Keratinocyte (primary cell): ENCODE measurements around the gene PIGW. TPM values are rescaled to one million over a fixed set of nuclear protein-coding genes. Genes with fewer than 3 reads are reported as not detected.

Source experiments
- DNase-seq: peaks from one replicate; pipeline ENCODE4 v3.0.0-alpha.2; 2011; ENCODE audit warnings: low read depth, missing footprints, low spot score
- FAIRE-seq: peaks from 2 replicates; lab custom pipeline; 2011; peaks lifted over from hg19 to GRCh38; lab: Jason Lieb, UNC
- H2AFZ ChIP-seq: 2 replicates; pipeline ENCODE4 v1.6.0; 2012; ENCODE audit warnings: low read length, control low read depth, inconsistent platforms; ENCODE audit not compliant: control insufficient read depth
- H3K27ac ChIP-seq: 2 replicates; pipeline ENCODE4 v1.5.1; 2011; ENCODE audit warnings: low read length; ENCODE audit not compliant: control insufficient read depth, insufficient read depth
- H3K27me3 ChIP-seq: 3 replicates; pipeline ENCODE4 v1.6.0; 2011; ENCODE audit warnings: low read length; ENCODE audit not compliant: control insufficient read depth, insufficient read depth; ENCODE audit errors: extremely low read depth
- H3K36me3 ChIP-seq, 2 experiments: 2 replicates in 1 of 2; 3 replicates in 1 of 2; pipeline ENCODE4 v1.5.1; 2011; ENCODE audit warnings: low read length in 2 of 2, mild to moderate bottlenecking in 1 of 2; ENCODE audit not compliant: control insufficient read depth in 2 of 2, insufficient read depth in 2 of 2; ENCODE audit errors: extremely low read depth in 1 of 2
- H3K4me1 ChIP-seq: 3 replicates; pipeline ENCODE4 v1.5.1; 2011; ENCODE audit warnings: low read length; ENCODE audit not compliant: control insufficient read depth, insufficient read depth; ENCODE audit errors: extremely low read depth
- H3K4me2 ChIP-seq: 3 replicates; pipeline ENCODE4 v1.6.0; 2011; ENCODE audit warnings: low read depth, low read length; ENCODE audit not compliant: control insufficient read depth, insufficient read depth; ENCODE audit errors: extremely low read depth
- H3K4me3 ChIP-seq, 3 experiments: fragments of 200-600 bp in 1 of 3; sonication (generic) in 1 of 3; 2 replicates in 2 of 3; 3 replicates in 1 of 3; pipeline ENCODE4 v1.5.1; 2011 to 2016; ENCODE audit warnings: low read length in 3 of 3, mild to moderate bottlenecking in 3 of 3, control low read depth in 2 of 3, inconsistent platforms in 1 of 3, low read depth in 1 of 3, mixed read lengths in 1 of 3, mixed run types in 1 of 3, moderate library complexity in 1 of 3; ENCODE audit not compliant: control insufficient read depth in 2 of 3, insufficient read depth in 2 of 3; ENCODE audit errors: extremely low read depth in 1 of 3
- H3K79me2 ChIP-seq: 2 replicates; pipeline ENCODE4 v1.6.0; 2012; ENCODE audit warnings: low read length; ENCODE audit not compliant: control insufficient read depth, insufficient read depth
- H3K9ac ChIP-seq: 3 replicates; pipeline ENCODE4 v1.6.0; 2011; ENCODE audit warnings: low read length; ENCODE audit not compliant: control insufficient read depth, insufficient read depth; ENCODE audit errors: extremely low read depth
- H3K9me1 ChIP-seq: 3 replicates; pipeline ENCODE4 v1.6.0; 2011; ENCODE audit warnings: low read length; ENCODE audit not compliant: control insufficient read depth, insufficient read depth; ENCODE audit errors: extremely low read depth
- H3K9me3 ChIP-seq: 2 replicates; pipeline ENCODE4 v1.5.1; 2012; ENCODE audit warnings: low read depth, low read length; ENCODE audit not compliant: control insufficient read depth
- H4K20me1 ChIP-seq: 3 replicates; pipeline ENCODE4 v1.6.0; 2011; ENCODE audit warnings: low read length; ENCODE audit not compliant: control insufficient read depth, insufficient read depth; ENCODE audit errors: extremely low read depth
- CTCF ChIP-seq, 3 experiments: IDR thresholded peaks in 1 of 3; conservative IDR thresholded peaks in 1 of 3; optimal IDR thresholded peaks in 1 of 3; 2 replicates in 2 of 3; 3 replicates in 1 of 3; pipeline versions ENCODE3 to v1.5.1; 2011; ENCODE audit warnings: low read length in 3 of 3, mild to moderate bottlenecking in 3 of 3, moderate library complexity in 2 of 3, control low read depth in 1 of 3, inconsistent platforms in 1 of 3; ENCODE audit not compliant: insufficient read depth in 2 of 3; ENCODE audit errors: extremely low read depth in 1 of 3
- EZH2 ChIP-seq: IDR thresholded peaks from one replicate; pipeline ENCODE4 v1.6.1; 2012; ENCODE audit warnings: inconsistent platforms, mild to moderate bottlenecking, low read length, moderate library complexity
- dilution Hi-C: fragments of 300-500 bp; cut with MboI; formaldehyde crosslinking; loops from one replicate; pipeline ENCODE4 v1.7.0; 2020; ENCODE audit warnings: low sequenced_read_pairs; ENCODE audit not compliant: extremely low pct_ligation_motif_present
- polyA plus RNA-seq, 5 experiments: library from polyadenylated mRNA; depleted of rRNA in 3 of 5; stranded (reverse) in 3 of 5; stranded (forward) in 1 of 5; unstranded in 1 of 5; fragments of >200 nt; gene quantifications; 1 replicate in 1 of 5; 2 replicates in 3 of 5; 3 replicates in 1 of 5; pipeline versions ENCODE4 v1.2.1 to v1.2.3, GENCODE V29; 2011 to 2012; ENCODE audit warnings: missing spikeins in 2 of 5, low read depth in 1 of 5, low replicate concordance in 1 of 5

PIGW gene
- polyA plus RNA-seq, 1 donor (not counting 4 experiments of a cell fraction or from before 2014, with no cell fraction given) = 9.8 TPM

- DNase-seq = no peak
- peak overlapping the region in 1 of 3 experiments; percentile 79 for H3K4me3 ChIP-seq
- dilution Hi-C loops = no loop called here
- H3K9me3 ChIP-seq = no peaks in the 10 kb centered on the region
- no peaks in the 10 kb centered on the region for H4K20me1 ChIP-seq
- peak overlapping the region; percentile 99 for H3K27ac ChIP-seq
- TF ChIP-seq EZH2 (no peak), CTCF (optimal IDR thresholded peaks at IDR 0.05 in 1 of 3, IDR thresholded peaks at IDR 0.05 in 1 of 3, conservative IDR thresholded peaks at IDR 0.05 in 1 of 3; ENCODE audit: extremely low read depth in 1 of 3, insufficient read depth in 2 of 3, low read length in 3 of 3) (no peak)
- H3K27me3 ChIP-seq = no peaks in the 10 kb centered on the region
- H3K9me1 ChIP-seq = peaks cover 8% of the 10 kb centered on the region
- H3K79me2 ChIP-seq = peaks cover 28% of the 10 kb centered on the region
- peaks cover 47% of the 10 kb centered on the region for H3K4me1 ChIP-seq
- peak overlapping the region; percentile 82 for H3K4me2 ChIP-seq
- peaks cover 17 to 37% of the 10 kb centered on the region in 2 experiments for H3K36me3 ChIP-seq
- H3K9ac ChIP-seq = peak overlapping the region; percentile 99
- no peak overlapping the region for H2AFZ ChIP-seq
- no peak for FAIRE-seq
These were observed 2.3 kb upstream of the PIGW start for GRCh38 chr17:36532435-36532975.

DNA sequence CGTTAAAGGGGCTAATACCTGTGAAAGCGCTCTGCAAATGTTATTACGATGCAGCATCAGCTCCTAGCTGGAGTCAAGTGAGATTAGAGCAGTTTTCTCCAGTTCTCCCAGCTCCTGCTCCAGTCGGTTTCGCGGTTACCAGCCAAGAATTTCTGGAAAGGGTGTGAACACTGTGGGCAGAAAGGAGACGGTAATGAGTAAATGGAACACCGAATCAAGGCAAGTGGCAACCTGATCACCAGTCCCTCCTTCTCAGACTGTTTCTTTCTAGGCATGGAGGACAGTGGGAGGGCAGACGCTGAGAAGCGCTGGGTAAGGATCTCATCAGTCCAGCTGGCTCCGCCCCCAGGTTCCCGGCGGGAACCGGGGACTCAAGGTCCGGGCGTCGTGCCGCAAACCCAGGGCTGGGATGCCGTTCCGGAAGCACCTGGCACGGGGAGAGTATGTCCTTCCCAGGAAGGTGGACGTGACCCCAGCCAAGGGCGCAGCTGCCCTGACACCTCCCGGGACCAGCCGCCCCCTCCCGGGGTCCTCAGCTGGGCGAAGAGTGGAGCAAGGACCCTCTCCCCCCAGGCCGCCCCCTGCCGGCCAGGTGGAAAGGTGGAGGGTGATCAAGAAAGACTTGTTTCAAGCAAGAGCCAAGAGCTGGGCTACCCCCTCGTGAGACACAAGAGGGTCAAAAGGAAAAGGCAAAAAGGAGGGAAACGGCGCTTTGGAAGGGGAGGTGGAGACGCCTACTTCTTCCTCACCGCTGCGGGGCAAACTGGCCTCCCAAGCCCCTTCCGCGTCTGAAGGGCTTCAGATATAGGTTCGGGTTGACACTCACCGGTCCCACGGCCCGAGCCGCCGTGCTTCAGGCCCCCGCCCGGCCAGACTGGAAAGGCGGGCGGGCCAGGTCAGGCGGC lies 600 bp upstream of the PIGW start:
- peak; percentile 78 for DNase-seq
- H3K79me2 ChIP-seq = peaks cover 20% of the 10 kb centered on the region

More for the DNA sequence above, 600 bp upstream of the PIGW start:
- peak overlapping the region; percentile 82 for H3K4me2 ChIP-seq
- H3K27ac ChIP-seq = peak overlapping the region; percentile 99
- no peaks in the 10 kb centered on the region for H3K9me3 ChIP-seq
- FAIRE-seq = no peak
- dilution Hi-C loops = no loop called here
- peak overlapping the region; percentile 99 for H3K9ac ChIP-seq
- TF ChIP-seq EZH2 = no peak
- TF ChIP-seq CTCF (optimal IDR thresholded peaks at IDR 0.05 in 1 of 3, IDR thresholded peaks at IDR 0.05 in 1 of 3, conservative IDR thresholded peaks at IDR 0.05 in 1 of 3; ENCODE audit: extremely low read depth in 1 of 3, insufficient read depth in 2 of 3, low read length in 3 of 3) = peak; percentile 47 to 57 (median 52)
- peaks cover 4% of the 10 kb centered on the region for H3K9me1 ChIP-seq
- peaks cover 40% of the 10 kb centered on the region for H3K4me1 ChIP-seq
- no peaks in the 10 kb centered on the region for H4K20me1 ChIP-seq
- H3K36me3 ChIP-seq = peaks cover 14 to 29% of the 10 kb centered on the region in 2 experiments
- H2AFZ ChIP-seq = peak overlapping the region; percentile 71
- H3K27me3 ChIP-seq = no peaks in the 10 kb centered on the region
- H3K4me3 ChIP-seq = peak overlapping the region; percentile 63 to 91 (median 79)
